ENCODE results near the gene RPL14. TPM values are rescaled to one million over a fixed set of nuclear protein-coding genes. Genes with fewer than 3 reads are reported as not detected.

Gene RPL14
- total and polyA plus RNA-seq, 10 of the 15 experiments (the other 5 are each of a cell fraction or from before 2014, with no cell fraction given) = 530 to 3,008 (median 1,136) TPM

Small RNAs within 50 kb of the gene (small RNA-seq; reads per million reads assigned to genes)
- 0.16 reads per million for gene RNU5B-2P

Other genes starting within 250 kb of the RPL14 start
- gene EIF1B, start 147.6 kb upstream of the RPL14 start, total RNA-seq (2014; rRNA removed) = 15.4 and 18.4 TPM in 2 replicates
- 35.7 and 36.2 TPM in 2 replicates for gene EIF1B, start 147.6 kb upstream of the RPL14 start, total RNA-seq (2014; rRNA removed; fragmentation: Illumina TruSeq; extraction: Trizol)
- 35.7 and 38.9 TPM in 2 replicates for gene EIF1B, start 147.6 kb upstream of the RPL14 start, total RNA-seq (2021)
- 28.8 and 34.8 TPM in 2 replicates for gene EIF1B, start 147.6 kb upstream of the RPL14 start, polyA plus RNA-seq (2011; rRNA removed)
- 50.0 and 50.2 TPM in 2 replicates for gene EIF1B, start 147.6 kb upstream of the RPL14 start, polyA plus RNA-seq (2014; fragmentation: Illumina TruSeq; extraction: Trizol)
- gene EIF1B, start 147.6 kb upstream of the RPL14 start, polyA plus RNA-seq (2014; fragmentation: Nextera tagmentation; extraction: Ambion mirVana) = 10 to 100 TPM; 69.3 to 75.6 TPM
- gene EIF1B, start 147.6 kb upstream of the RPL14 start, polyA plus RNA-seq (2014; rRNA removed) = 31.4 and 32.4 TPM in 2 replicates
- 10 to 100 TPM; 69.4 to 72.5 TPM for gene EIF1B, start 147.6 kb upstream of the RPL14 start, polyA plus RNA-seq (2016; fragmentation: Nextera tagmentation; extraction: Ambion mirVana)
- not detected in 2 replicates for gene ENTPD3, start 70.2 kb upstream of the RPL14 start, total RNA-seq (2014; rRNA removed)
- not detected in 2 replicates for gene ENTPD3, start 70.2 kb upstream of the RPL14 start, total RNA-seq (2014; rRNA removed; fragmentation: Illumina TruSeq; extraction: Trizol)
- gene ENTPD3, start 70.2 kb upstream of the RPL14 start, total RNA-seq (2021) = not detected in 2 replicates
- gene ENTPD3, start 70.2 kb upstream of the RPL14 start, polyA plus RNA-seq (2011; rRNA removed) = not detected in 2 replicates
- 0.03 TPM in 1 of 2 replicates, not detected in the other for gene ENTPD3, start 70.2 kb upstream of the RPL14 start, polyA plus RNA-seq (2014; fragmentation: Illumina TruSeq; extraction: Trizol)
- gene ENTPD3, start 70.2 kb upstream of the RPL14 start, polyA plus RNA-seq (2014; fragmentation: Nextera tagmentation; extraction: Ambion mirVana) = not detected
- not detected in 2 replicates for gene ENTPD3, start 70.2 kb upstream of the RPL14 start, polyA plus RNA-seq (2014; rRNA removed)
- not detected for gene ENTPD3, start 70.2 kb upstream of the RPL14 start, polyA plus RNA-seq (2016; fragmentation: Nextera tagmentation; extraction: Ambion mirVana)
- 3.7 and 4.2 TPM in 2 replicates for gene ZNF619, start 19.8 kb downstream of the RPL14 start, total RNA-seq (2014; rRNA removed)
- gene ZNF619, start 19.8 kb downstream of the RPL14 start, total RNA-seq (2014; rRNA removed; fragmentation: Illumina TruSeq; extraction: Trizol) = 3.8 and 4.1 TPM in 2 replicates
- gene ZNF619, start 19.8 kb downstream of the RPL14 start, total RNA-seq (2021) = 5.9 and 7.5 TPM in 2 replicates
- gene ZNF619, start 19.8 kb downstream of the RPL14 start, polyA plus RNA-seq (2011; rRNA removed) = 5.3 and 5.4 TPM in 2 replicates
- 3.9 and 4.8 TPM in 2 replicates for gene ZNF619, start 19.8 kb downstream of the RPL14 start, polyA plus RNA-seq (2014; fragmentation: Illumina TruSeq; extraction: Trizol)
- gene ZNF619, start 19.8 kb downstream of the RPL14 start, polyA plus RNA-seq (2014; fragmentation: Nextera tagmentation; extraction: Ambion mirVana) = under 1 TPM; 0.42 to 0.89 TPM
- 3.7 TPM in 2 replicates for gene ZNF619, start 19.8 kb downstream of the RPL14 start, polyA plus RNA-seq (2014; rRNA removed)
- gene ZNF619, start 19.8 kb downstream of the RPL14 start, polyA plus RNA-seq (2016; fragmentation: Nextera tagmentation; extraction: Ambion mirVana) = 1 to 10 TPM; 2.6 to 2.7 TPM
- gene ZNF620, start 48.7 kb downstream of the RPL14 start, total RNA-seq (2014; rRNA removed) = 1.7 and 2.6 TPM in 2 replicates
- gene ZNF620, start 48.7 kb downstream of the RPL14 start, total RNA-seq (2014; rRNA removed; fragmentation: Illumina TruSeq; extraction: Trizol) = 4.3 TPM in 2 replicates
- 2.9 and 3.4 TPM in 2 replicates for gene ZNF620, start 48.7 kb downstream of the RPL14 start, total RNA-seq (2021)
- 1.3 and 1.7 TPM in 2 replicates for gene ZNF620, start 48.7 kb downstream of the RPL14 start, polyA plus RNA-seq (2011; rRNA removed)
- gene ZNF620, start 48.7 kb downstream of the RPL14 start, polyA plus RNA-seq (2014; fragmentation: Illumina TruSeq; extraction: Trizol) = 2.1 and 3.5 TPM in 2 replicates
- gene ZNF620, start 48.7 kb downstream of the RPL14 start, polyA plus RNA-seq (2014; fragmentation: Nextera tagmentation; extraction: Ambion mirVana) = 1 to 10 TPM; 1.3 to 1.7 TPM
- gene ZNF620, start 48.7 kb downstream of the RPL14 start, polyA plus RNA-seq (2014; rRNA removed) = 2.4 and 3.2 TPM in 2 replicates
- gene ZNF620, start 48.7 kb downstream of the RPL14 start, polyA plus RNA-seq (2016; fragmentation: Nextera tagmentation; extraction: Ambion mirVana) = 1 to 10 TPM; 2.4 to 3.8 TPM
- 11.4 and 12.1 TPM in 2 replicates for gene ZNF621, start 67.6 kb downstream of the RPL14 start, total RNA-seq (2014; rRNA removed)
- gene ZNF621, start 67.6 kb downstream of the RPL14 start, total RNA-seq (2014; rRNA removed; fragmentation: Illumina TruSeq; extraction: Trizol) = 12.4 and 12.8 TPM in 2 replicates
- 14.2 and 16.4 TPM in 2 replicates for gene ZNF621, start 67.6 kb downstream of the RPL14 start, total RNA-seq (2021)
- gene ZNF621, start 67.6 kb downstream of the RPL14 start, polyA plus RNA-seq (2011; rRNA removed) = 26.3 and 31.5 TPM in 2 replicates
- 18.7 and 26.2 TPM in 2 replicates for gene ZNF621, start 67.6 kb downstream of the RPL14 start, polyA plus RNA-seq (2014; fragmentation: Illumina TruSeq; extraction: Trizol)
- 1 to 10 TPM; 2.9 to 4.3 TPM for gene ZNF621, start 67.6 kb downstream of the RPL14 start, polyA plus RNA-seq (2014; fragmentation: Nextera tagmentation; extraction: Ambion mirVana)
- gene ZNF621, start 67.6 kb downstream of the RPL14 start, polyA plus RNA-seq (2014; rRNA removed) = 11.2 and 13.4 TPM in 2 replicates
- gene ZNF621, start 67.6 kb downstream of the RPL14 start, polyA plus RNA-seq (2016; fragmentation: Nextera tagmentation; extraction: Ambion mirVana) = 1 to 10 TPM; 5.8 to 7.8 TPM

Measured in GM12878 (cell line).